ENCODE data around the gene RIMS1.

DNA sequence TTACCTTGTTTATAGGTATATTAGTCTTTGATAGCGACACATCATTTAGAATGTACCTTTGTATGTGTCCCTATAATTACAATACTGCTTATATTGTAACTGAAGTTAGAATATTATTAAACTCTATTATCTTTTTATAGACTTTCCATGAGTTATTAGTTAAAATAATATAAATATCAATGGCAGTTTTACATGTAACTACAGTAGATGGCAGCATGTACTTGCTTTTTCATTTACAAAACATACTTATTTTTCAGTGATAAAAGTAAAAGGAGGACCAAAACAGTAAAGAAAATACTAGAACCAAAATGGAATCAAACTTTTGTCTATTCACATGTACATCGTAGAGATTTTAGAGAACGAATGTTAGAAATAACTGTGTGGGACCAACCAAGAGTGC is 364.3 kb downstream of the RIMS1 start:
- TF ChIP-seq, protein P1, sequence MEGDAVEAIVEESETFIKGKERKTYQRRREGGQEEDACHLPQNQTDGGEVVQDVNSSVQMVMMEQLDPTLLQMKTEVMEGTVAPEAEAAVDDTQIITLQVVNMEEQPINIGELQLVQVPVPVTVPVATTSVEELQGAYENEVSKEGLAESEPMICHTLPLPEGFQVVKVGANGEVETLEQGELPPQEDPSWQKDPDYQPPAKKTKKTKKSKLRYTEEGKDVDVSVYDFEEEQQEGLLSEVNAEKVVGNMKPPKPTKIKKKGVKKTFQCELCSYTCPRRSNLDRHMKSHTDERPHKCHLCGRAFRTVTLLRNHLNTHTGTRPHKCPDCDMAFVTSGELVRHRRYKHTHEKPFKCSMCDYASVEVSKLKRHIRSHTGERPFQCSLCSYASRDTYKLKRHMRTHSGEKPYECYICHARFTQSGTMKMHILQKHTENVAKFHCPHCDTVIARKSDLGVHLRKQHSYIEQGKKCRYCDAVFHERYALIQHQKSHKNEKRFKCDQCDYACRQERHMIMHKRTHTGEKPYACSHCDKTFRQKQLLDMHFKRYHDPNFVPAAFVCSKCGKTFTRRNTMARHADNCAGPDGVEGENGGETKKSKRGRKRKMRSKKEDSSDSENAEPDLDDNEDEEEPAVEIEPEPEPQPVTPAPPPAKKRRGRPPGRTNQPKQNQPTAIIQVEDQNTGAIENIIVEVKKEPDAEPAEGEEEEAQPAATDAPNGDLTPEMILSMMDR (IDR thresholded peaks at IDR 0.05; ENCODE audit: low read depth, low read length) = peak; percentile 33; the same call in 1 of the 2 replicates
- TF ChIP-seq EZH2phosphoT487 (IDR thresholded peaks at IDR 0.05; ENCODE audit: low read depth) = no peak

Data from OCI-LY3 (cell line).